HG03039 (cell line): ENCODE results near the gene ZNF277.
"Not testable (repeated sequence)": the region's sequence is repeated elsewhere in the genome, so short reads cannot be mapped to it uniquely, and the experiment has no call there.

Experiments
- ATAC-seq: cut with Tn5 transposase; IDR thresholded peaks from one replicate; pipeline ENCODE4 v1.9.1; 2021; ENCODE audit warnings: mild to moderate bottlenecking, moderate library complexity; ENCODE audit not compliant: unreplicated experiment

Gene ZNF277

GRCh38 chr7:112286250-112287086 is 80.0 kb downstream of the ZNF277 start:
- ATAC-seq = no peak

GRCh38 chr7:112288301-112288700 is 81.8 kb downstream of the ZNF277 start:
- no peak for ATAC-seq

- ATAC-seq = no peak
Observed at GRCh38 chr7:112290065-112290464, 83.6 kb downstream of the ZNF277 start.

GRCh38 chr7:112292162-112292561 is 85.7 kb downstream of the ZNF277 start:
- ATAC-seq = no peak

GRCh38 chr7:112293416-112293815 is 86.9 kb downstream of the ZNF277 start:
- no peak for ATAC-seq

- ATAC-seq = no peak
Observed at GRCh38 chr7:112296432-112296831, 89.9 kb downstream of the ZNF277 start.

- no peak for ATAC-seq
Observed at GRCh38 chr7:112297681-112298080, 91.2 kb downstream of the ZNF277 start.

- no peak for ATAC-seq
Observed at GRCh38 chr7:112298543-112299100, 92.1 kb downstream of the ZNF277 start.

GRCh38 chr7:112300072-112300471 is 93.6 kb downstream of the ZNF277 start:
- ATAC-seq = no peak

GRCh38 chr7:112300831-112301407 is 94.4 kb downstream of the ZNF277 start:
- ATAC-seq = no peak

- no peak for ATAC-seq
Observed at GRCh38 chr7:112302566-112302965, 96.1 kb downstream of the ZNF277 start.

- no peak for ATAC-seq
Observed at GRCh38 chr7:112306903-112307302, 100.4 kb downstream of the ZNF277 start.

GRCh38 chr7:112307506-112307905 is 101.0 kb downstream of the ZNF277 start:
- no peak for ATAC-seq

- ATAC-seq = no peak
Observed at GRCh38 chr7:112308974-112309373, 102.5 kb downstream of the ZNF277 start.

- ATAC-seq = not testable (repeated sequence)
Observed at GRCh38 chr7:112316803-112317202, 110.3 kb downstream of the ZNF277 start.

- no peak for ATAC-seq
Observed at GRCh38 chr7:112322070-112322469, 115.6 kb downstream of the ZNF277 start.

GRCh38 chr7:112327566-112327965 is 121.1 kb downstream of the ZNF277 start:
- no peak for ATAC-seq

- no peak for ATAC-seq
Observed at GRCh38 chr7:112331492-112331891, 125.0 kb downstream of the ZNF277 start.

GRCh38 chr7:112334366-112334765 is 127.9 kb downstream of the ZNF277 start:
- no peak for ATAC-seq

- no peak for ATAC-seq
Observed at GRCh38 chr7:112336261-112336660, 129.8 kb downstream of the ZNF277 start.

GRCh38 chr7:112336936-112337576 is 130.6 kb downstream of the ZNF277 start:
- no peak for ATAC-seq

- ATAC-seq = no peak
Observed at GRCh38 chr7:112337892-112338291, 131.4 kb downstream of the ZNF277 start.
